Smooth muscle cell (in vitro differentiated cells): ENCODE results near the gene WDR48. TPM values are rescaled to one million over a fixed set of nuclear protein-coding genes. Genes with fewer than 3 reads are reported as not detected.
A peak's percentile ranks its signal among the peaks of the same experiment; 100 is the strongest.

Source experiments
- DNase-seq: peaks from one replicate; lab custom pipeline; 2025; ENCODE audit not compliant: unreplicated experiment; lab: John Stamatoyannopoulos, UW
- H2AFZ ChIP-seq: fragments of 200-600 bp; sonication (generic); 2 replicates; pipeline ENCODE4 v1.6.0; 2016; ENCODE audit warnings: antibody characterized with exemption, low read depth, mild to moderate bottlenecking
- H3F3A ChIP-seq: fragments of 200-600 bp; sonication (generic); 2 replicates; pipeline ENCODE4 v1.6.0; 2017; ENCODE audit warnings: antibody characterized with exemption, low read depth
- H3K27ac ChIP-seq: fragments of 200-600 bp; sonication (generic); 2 replicates; pipeline ENCODE4 v1.5.1; 2016; ENCODE audit warnings: low read depth, mild to moderate bottlenecking
- H3K27me3 ChIP-seq: fragments of 200-600 bp; sonication (generic); 2 replicates; pipeline ENCODE4 v1.6.1; 2016; ENCODE audit warnings: low read depth, mild to moderate bottlenecking
- H3K36me3 ChIP-seq: fragments of 200-600 bp; sonication (generic); 2 replicates; pipeline ENCODE4 v1.5.1; 2016; ENCODE audit warnings: low read depth
- H3K4me1 ChIP-seq: fragments of 200-600 bp; sonication (generic); 2 replicates; pipeline ENCODE4 v1.5.1; 2016; ENCODE audit warnings: low read depth
- H3K4me2 ChIP-seq: fragments of 200-600 bp; sonication (generic); 2 replicates; pipeline ENCODE4 v1.6.0; 2016; ENCODE audit warnings: mild to moderate bottlenecking
- H3K4me3 ChIP-seq: fragments of 200-600 bp; sonication (generic); 2 replicates; pipeline ENCODE4 v1.5.1; 2016; ENCODE audit warnings: mild to moderate bottlenecking
- H3K79me2 ChIP-seq: fragments of 200-600 bp; sonication (generic); 2 replicates; pipeline ENCODE4 v1.6.0; 2016; ENCODE audit warnings: low read depth, mild to moderate bottlenecking
- H3K9ac ChIP-seq: fragments of 200-600 bp; sonication (generic); 2 replicates; pipeline ENCODE4 v1.6.0; 2016; ENCODE audit warnings: low read depth
- H3K9me3 ChIP-seq: fragments of 200-600 bp; sonication (generic); replicated peaks from 2 replicates; pipeline ENCODE4 v1.5.1; 2016; ENCODE audit warnings: low read depth
- H4K20me1 ChIP-seq: fragments of 200-600 bp; sonication (generic); 2 replicates; pipeline ENCODE4 v1.6.0; 2016; ENCODE audit warnings: low read depth
- CTCF ChIP-seq: fragments of 200-600 bp; sonication (generic); IDR thresholded peaks from 2 replicates; pipeline ENCODE4 v1.5.1; 2017; ENCODE audit warnings: borderline replicate concordance, mild to moderate bottlenecking, antibody characterized with exemption; ENCODE audit not compliant: insufficient read depth, poor library complexity, severe bottlenecking
- WGBS: methylation state at CpG from one replicate; pipeline ENCODE4 v1.1.7; 2016; ENCODE audit warnings: low lambda C conversion rate; 5-methylcytosine and 5-hydroxymethylcytosine counted together
- polyA plus RNA-seq: library from polyadenylated mRNA; unstranded; fragments of >200 nt; fragmentation: Nextera tagmentation; extraction: Ambion mirVana; gene quantifications from 2 replicates; pipeline ENCODE4 v1.2.1, GENCODE V29; 2016
- total RNA-seq: library from RNA; depleted of rRNA; stranded (reverse); fragments of >200 nt; gene quantifications from 2 replicates; pipeline ENCODE4 v1.2.3, GENCODE V29; 2014

Gene WDR48
- total and polyA plus RNA-seq, 2 experiments from 2014 or later: 26.9 to 34.6 TPM

DNA sequence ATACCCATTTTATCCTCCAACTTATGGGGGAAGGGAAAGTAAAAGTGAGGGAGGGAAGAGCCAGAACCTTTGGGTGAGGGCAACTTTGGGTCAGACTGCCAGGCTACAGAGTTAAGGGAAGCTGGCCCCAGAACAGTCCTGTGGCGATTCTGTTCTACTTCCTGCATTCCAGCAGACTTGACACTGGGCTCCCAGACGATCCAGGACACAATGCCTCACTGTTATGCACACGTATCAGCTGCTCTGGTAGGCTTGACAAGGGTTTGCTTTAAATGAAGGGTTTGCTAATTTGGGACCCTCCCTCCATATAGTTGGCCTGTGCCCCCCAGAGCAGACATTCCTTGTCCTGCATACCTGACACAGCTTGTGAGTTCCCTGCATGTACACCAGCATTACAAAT lies 45.0 kb downstream of the WDR48 start:
- H4K20me1 ChIP-seq: peaks cover 30% of the 10 kb centered on the region
- TF ChIP-seq CTCF: no peak
- H3K4me2 ChIP-seq: no peak overlapping the region
- no peaks in the 10 kb centered on the region for H3F3A ChIP-seq
- no peak overlapping the region for H3K4me3 ChIP-seq
- H3K9me3 ChIP-seq: no peaks in the 10 kb centered on the region
- DNase-seq: no peak
- no peaks in the 10 kb centered on the region for H3K79me2 ChIP-seq
- peak overlapping the region; percentile 27 for H3K27ac ChIP-seq
- H2AFZ ChIP-seq: no peak overlapping the region
- 23% methylated on average over 3 of the region's 3 CpGs for WGBS
- no peaks in the 10 kb centered on the region for H3K4me1 ChIP-seq
- H3K27me3 ChIP-seq: no peaks in the 10 kb centered on the region
- no peak overlapping the region for H3K9ac ChIP-seq
- peaks cover 15% of the 10 kb centered on the region for H3K36me3 ChIP-seq

- peaks cover 15% of the 10 kb centered on the region for H3K36me3 ChIP-seq
- no peak overlapping the region for H3K4me3 ChIP-seq
- no peak for TF ChIP-seq CTCF
- H3K79me2 ChIP-seq: no peaks in the 10 kb centered on the region
- peaks cover 41% of the 10 kb centered on the region for H4K20me1 ChIP-seq
- WGBS: 95% methylated on average over 8 of the region's 8 CpGs
- no peak overlapping the region for H3K9ac ChIP-seq
- no peaks in the 10 kb centered on the region for H3K9me3 ChIP-seq
- H3K4me2 ChIP-seq: no peak overlapping the region
- H3K27me3 ChIP-seq: no peaks in the 10 kb centered on the region
- DNase-seq: no peak
- no peaks in the 10 kb centered on the region for H3K4me1 ChIP-seq
- no peak overlapping the region for H2AFZ ChIP-seq
- no peak overlapping the region for H3K27ac ChIP-seq
- no peaks in the 10 kb centered on the region for H3F3A ChIP-seq
These were observed 46.1 kb downstream of the WDR48 start for GRCh38 chr3:39097716-39098472.

DNA sequence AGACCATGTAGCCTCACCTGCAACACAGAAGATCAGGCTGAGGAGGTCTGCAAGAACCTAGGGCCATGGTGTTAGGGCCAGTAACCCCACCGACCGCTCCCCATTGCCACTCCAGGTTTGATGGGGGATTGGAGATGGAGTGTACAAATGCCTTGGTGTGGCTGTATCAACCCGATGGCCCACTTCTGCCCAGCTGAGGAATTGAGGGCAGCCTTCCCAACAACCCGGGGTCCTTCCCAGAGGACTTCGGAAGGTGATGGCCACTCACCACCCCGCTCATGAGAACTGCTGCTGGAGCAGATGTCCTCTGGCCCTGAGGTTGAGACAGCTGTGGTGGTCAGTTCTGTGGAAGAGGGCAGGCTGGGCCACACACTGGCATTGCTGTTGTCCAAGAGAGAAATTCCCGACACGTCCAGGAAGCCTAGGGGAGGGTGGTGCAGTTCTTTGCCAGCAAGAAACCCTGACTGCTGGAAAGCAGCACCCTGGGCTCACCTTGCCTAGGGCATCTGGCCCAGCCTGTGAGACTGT lies 46.7 kb downstream of the WDR48 start:
- no peak overlapping the region for H3K27ac ChIP-seq
- DNase-seq: no peak
- peaks cover 47% of the 10 kb centered on the region for H4K20me1 ChIP-seq

More for the DNA sequence above, 46.7 kb downstream of the WDR48 start:
- Histone ChIP-seq H3K36me3 (peaks cover 15% of the 10 kb centered on the region), H3K9ac (no peak overlapping the region), H2AFZ (no peak overlapping the region), H3K9me3 (no peaks in the 10 kb centered on the region), H3K79me2 (peaks cover 6% of the 10 kb centered on the region), H3F3A (no peaks in the 10 kb centered on the region), H3K27me3 (no peaks in the 10 kb centered on the region), H3K4me2 (no peak overlapping the region), H3K4me3 (no peak overlapping the region), H3K4me1 (no peaks in the 10 kb centered on the region)
- TF ChIP-seq CTCF: no peak
- 94% methylated on average over 8 of the region's 8 CpGs for WGBS
